Medulla oblongata (tissue), 1 donor: ENCODE measurements around the gene RHOBTB3.
"Not testable (repeated sequence)": the region's sequence is repeated elsewhere in the genome, so short reads cannot be mapped to it uniquely, and the experiment has no call there.

Experiments used
- DNase-seq: peaks from one replicate; pipeline ENCODE4 v3.0.0-alpha.2; 2015; ENCODE audit errors: extremely low spot score

Gene RHOBTB3

GRCh38 chr5:95730730-95731570 is at the start of gene RHOBTB3:
Gene RHOBTB3 (plus strand): TSS chr5:95731336. CDS start chr5:95731683, 347 bp downstream.
- peak; percentile 91 for DNase-seq

- DNase-seq = no peak
These were observed 48.2 kb upstream of the RHOBTB3 start, which contains the start of gene SPATA9 for GRCh38 chr5:95682891-95683290. Gene SPATA9 (minus strand): TSS chr5:95682991. CDS start chr5:95682854, 137 bp downstream.

- DNase-seq = no peak
These were observed 46.8 kb upstream of the RHOBTB3 start for GRCh38 chr5:95684361-95684760.

DNA sequence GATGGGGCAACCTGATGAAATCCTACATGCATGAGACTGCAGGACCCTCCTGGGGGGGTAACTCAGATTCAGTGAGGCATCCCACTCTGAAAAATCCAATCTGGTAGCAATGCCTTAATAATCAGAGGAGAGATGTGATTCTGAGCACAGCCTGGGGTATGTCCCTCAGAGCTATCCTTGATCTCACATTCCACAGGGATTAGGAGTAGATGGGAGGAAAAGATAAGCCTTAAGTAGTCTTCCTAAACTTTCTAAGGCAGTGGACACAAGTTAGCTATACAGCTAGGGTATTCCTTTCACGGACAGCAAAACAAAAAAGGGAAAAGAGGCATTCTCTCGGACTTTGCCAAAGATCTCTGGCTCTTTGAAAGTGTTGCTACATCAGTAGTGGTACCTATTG is 44.5 kb upstream of the RHOBTB3 start:
- no peak for DNase-seq

DNA sequence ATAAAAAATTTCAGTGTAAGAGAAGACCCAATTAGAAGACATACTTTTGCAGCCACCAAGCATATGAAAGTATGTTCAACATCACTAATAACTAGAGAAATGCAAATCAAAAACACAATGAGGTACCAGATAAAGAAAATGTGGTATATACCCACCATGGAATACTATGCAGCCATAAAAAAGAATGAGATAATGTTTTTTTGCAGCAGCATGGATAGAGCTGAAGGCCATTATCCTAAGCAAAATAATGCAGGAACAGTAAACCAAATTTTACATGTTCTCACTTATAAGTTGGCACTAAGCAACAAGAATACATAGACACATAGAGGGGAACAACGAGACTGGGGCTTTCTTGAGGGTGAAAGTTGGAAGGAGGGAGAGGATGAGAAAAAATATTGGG is 41.5 kb upstream of the RHOBTB3 start:
- no peak for DNase-seq

GRCh38 chr5:95690333-95690732 is 40.8 kb upstream of the RHOBTB3 start:
- DNase-seq = no peak

- DNase-seq = no peak
These were observed 33.1 kb upstream of the RHOBTB3 start for GRCh38 chr5:95697781-95698681.

GRCh38 chr5:95699337-95699736 is 31.8 kb upstream of the RHOBTB3 start:
- no peak for DNase-seq

- DNase-seq = no peak
These were observed 30.1 kb upstream of the RHOBTB3 start for GRCh38 chr5:95701074-95701473.

GRCh38 chr5:95704150-95704549 is 27.0 kb upstream of the RHOBTB3 start:
- DNase-seq = no peak

DNA sequence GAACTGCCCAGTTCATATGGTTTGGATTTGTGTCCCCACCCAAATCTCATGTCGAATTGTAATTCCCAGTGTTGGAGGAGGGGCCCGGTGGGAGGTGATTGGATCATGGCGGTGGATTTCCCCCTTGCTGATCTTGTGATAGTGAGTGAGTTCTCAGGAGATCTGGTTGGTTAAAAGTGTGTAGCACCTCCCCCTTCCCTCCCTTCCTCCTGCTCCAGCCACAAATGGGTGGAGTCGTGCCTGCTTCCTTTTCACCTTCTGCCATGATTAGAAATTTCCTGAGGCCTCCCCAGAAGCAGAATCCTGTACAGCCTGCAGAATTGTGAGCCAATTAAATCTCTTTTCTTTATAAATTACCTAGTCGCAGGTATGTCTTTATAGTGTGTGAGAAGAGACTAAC is 24.9 kb upstream of the RHOBTB3 start:
- not testable (repeated sequence) for DNase-seq

DNA sequence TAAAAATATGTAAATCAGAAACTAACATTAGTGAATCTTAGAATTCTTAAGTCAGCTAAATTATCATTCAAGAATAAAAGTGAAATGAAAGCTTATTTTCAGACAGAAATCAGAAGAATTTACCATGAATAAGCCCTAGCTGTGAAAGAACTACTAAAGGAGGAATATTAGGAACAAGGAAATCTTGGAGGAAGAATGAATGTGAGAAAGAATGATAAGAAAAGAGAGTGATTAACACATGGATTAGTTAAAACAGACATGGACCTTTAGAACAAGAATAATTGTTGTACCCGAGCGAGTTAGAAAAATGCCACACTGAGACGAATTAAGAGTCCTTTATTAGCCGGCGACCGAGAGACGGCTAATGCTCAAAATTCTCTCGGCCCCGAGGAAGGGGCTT is 24.1 kb upstream of the RHOBTB3 start:
- no peak for DNase-seq

GRCh38 chr5:95707534-95708188 is 23.5 kb upstream of the RHOBTB3 start:
- not testable (repeated sequence) for DNase-seq

GRCh38 chr5:95708876-95709275 is 22.3 kb upstream of the RHOBTB3 start:
- no peak for DNase-seq

GRCh38 chr5:95709967-95710650 is 21.0 kb upstream of the RHOBTB3 start:
- DNase-seq = no peak

DNA sequence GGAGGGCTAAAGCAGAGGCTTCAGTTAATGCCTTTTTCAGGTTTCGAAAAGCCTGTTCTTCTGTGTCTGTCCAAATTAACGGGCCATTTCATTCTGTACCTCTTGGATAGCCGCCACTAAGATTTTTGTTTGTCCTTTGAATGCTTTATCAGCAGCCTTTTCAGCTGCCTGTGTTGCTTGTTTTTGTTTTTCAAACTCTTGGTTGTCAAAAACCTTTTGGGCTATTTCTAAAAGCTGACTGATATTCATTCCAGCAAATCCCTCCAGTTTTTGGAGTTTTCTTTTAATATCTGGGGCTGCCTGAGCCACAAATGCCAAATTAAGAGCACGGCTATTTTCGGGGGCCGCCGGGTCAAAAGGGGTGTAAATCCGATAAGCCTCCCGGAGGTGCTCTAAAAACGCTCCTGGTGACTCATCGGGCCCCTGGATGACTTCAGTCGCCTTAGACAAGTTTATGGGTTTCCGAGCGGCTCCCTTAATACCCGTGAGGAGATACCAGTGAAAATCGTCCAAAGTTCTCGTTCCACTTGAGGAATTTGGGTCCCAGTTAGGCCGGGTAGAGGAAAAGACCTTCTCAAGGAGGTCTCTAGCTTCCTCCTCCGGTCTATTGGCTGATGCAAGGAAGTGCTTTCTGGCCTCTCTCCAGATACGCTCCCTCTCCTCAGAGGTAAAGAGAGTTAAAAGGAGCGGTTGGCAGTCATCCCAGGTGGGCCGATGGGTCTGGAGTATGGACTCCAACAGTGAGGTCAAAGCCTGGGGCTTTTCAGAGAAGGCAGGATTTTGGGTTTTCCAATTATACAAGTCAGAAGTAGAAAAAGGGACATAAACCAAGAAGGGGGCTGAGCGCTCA is 20.3 kb upstream of the RHOBTB3 start:
- not testable (repeated sequence) for DNase-seq

- no peak for DNase-seq
These were observed 19.4 kb upstream of the RHOBTB3 start for GRCh38 chr5:95711501-95712346.

DNA sequence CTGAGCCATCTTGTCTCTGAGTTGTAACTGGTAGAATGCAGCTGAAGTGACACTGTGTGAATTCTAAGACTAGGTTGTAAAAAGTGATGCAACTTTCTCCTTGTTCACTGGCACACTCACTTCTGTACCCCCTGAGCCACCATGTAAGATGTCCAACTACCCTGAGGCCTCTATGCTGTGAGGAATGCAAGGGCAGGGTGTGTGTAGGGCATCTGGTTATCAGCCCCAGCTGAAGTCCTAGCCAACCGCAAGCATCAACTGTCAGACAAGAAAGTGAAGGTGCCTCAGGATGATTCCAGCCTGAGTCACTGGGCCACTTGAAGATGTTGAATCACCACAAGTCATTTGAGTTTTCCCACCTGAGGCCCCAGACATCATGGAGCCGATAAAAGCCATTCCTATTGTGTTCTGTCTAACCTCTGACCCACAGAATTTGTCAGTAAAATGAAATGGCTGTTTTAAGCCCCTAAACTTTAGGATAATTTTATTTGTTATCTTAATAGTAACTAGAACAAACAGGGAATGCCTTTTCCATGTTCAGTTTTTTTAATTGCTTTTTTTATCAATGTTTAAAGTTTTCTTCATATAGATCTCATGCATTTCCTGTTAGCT is 18.7 kb upstream of the RHOBTB3 start:
- DNase-seq = no peak

DNA sequence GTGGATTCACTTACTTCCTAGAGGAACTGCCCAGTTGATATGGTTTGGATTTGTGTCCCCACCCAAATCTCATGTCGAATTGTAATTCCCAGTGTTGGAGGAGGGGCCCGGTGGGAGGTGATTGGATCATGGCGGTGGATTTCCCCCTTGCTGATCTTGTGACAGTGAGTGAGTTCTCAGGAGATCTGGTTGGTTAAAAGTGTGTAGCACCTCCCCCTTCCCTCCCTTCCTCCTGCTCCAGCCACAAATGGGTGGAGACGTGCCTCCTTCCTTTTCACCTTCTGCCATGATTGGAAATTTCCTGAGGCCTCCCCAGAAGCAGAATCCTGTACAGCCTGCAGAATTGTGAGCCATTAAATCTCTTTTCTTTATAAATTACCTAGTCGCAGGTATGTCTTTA is 17.9 kb upstream of the RHOBTB3 start:
- not testable (repeated sequence) for DNase-seq
